Endodermal cell (in vitro differentiated cells): ENCODE results near the gene CUL5. TPM values are rescaled to one million over a fixed set of nuclear protein-coding genes. Genes with fewer than 3 reads are reported as not detected.
A peak's percentile ranks its signal among the peaks of the same experiment; 100 is the strongest.

Source experiments
- DNase-seq: peaks from one replicate; pipeline ENCODE4 v3.0.0-alpha.2; 2017
- H3K27ac ChIP-seq: 2 replicates; pipeline ENCODE4 v1.5.1; 2013; ENCODE audit warnings: mild to moderate bottlenecking, low read depth, low read length, moderate library complexity
- H3K27me3 ChIP-seq: 2 replicates; pipeline ENCODE4 v1.6.1; 2013; ENCODE audit warnings: mild to moderate bottlenecking, low read length, moderate library complexity; ENCODE audit not compliant: insufficient read depth, control insufficient read depth, poor library complexity, severe bottlenecking
- H3K36me3 ChIP-seq: 2 replicates; pipeline ENCODE4 v1.7.0; 2013; ENCODE audit warnings: mild to moderate bottlenecking, low read length, moderate library complexity; ENCODE audit not compliant: control insufficient read depth, insufficient read depth
- H3K4me1 ChIP-seq: one replicate; pipeline ENCODE4 v1.7.0; 2013; ENCODE audit warnings: low read length; ENCODE audit not compliant: control insufficient read depth, insufficient read depth
- H3K4me3 ChIP-seq: 2 replicates; pipeline ENCODE4 v1.5.1; 2013; ENCODE audit warnings: mild to moderate bottlenecking, low read length, moderate library complexity
- H3K9ac ChIP-seq: 2 replicates; pipeline ENCODE4 v1.6.1; 2013; ENCODE audit warnings: mild to moderate bottlenecking, low read length, moderate library complexity; ENCODE audit not compliant: poor library complexity, severe bottlenecking; ENCODE audit errors: extremely low read depth
- H3K9me3 ChIP-seq: 2 replicates; pipeline ENCODE4 v1.6.1; 2013; ENCODE audit warnings: mild to moderate bottlenecking, low read length, moderate library complexity; ENCODE audit not compliant: control insufficient read depth
- H3K27ac Mint-ChIP-seq: 2 replicates; pipeline ENCODE4 v1.8.0; 2020; ENCODE audit warnings: mixed read lengths
- H3K27me3 Mint-ChIP-seq: 2 replicates; pipeline ENCODE4 v1.8.0; 2021; ENCODE audit warnings: mild to moderate bottlenecking, mixed read lengths; ENCODE audit not compliant: insufficient read depth
- H3K36me3 Mint-ChIP-seq: 2 replicates; pipeline ENCODE4 v1.8.0; 2020; ENCODE audit warnings: low read depth, mixed read lengths
- H3K4me1 Mint-ChIP-seq: 2 replicates; pipeline ENCODE4 v1.8.0; 2020; ENCODE audit warnings: mixed read lengths
- H3K4me3 Mint-ChIP-seq: 2 replicates; pipeline ENCODE4 v1.8.0; 2020; ENCODE audit warnings: mild to moderate bottlenecking, moderate library complexity, mixed read lengths
- H3K9me3 Mint-ChIP-seq: 2 replicates; pipeline ENCODE4 v1.8.0; 2020; ENCODE audit warnings: mild to moderate bottlenecking, mixed read lengths
- WGBS, 2 experiments: methylation state at CpG; one replicate each; pipeline versions ENCODE4 v1.1.5 to v1.1.7; 2013; ENCODE audit warnings: missing lambda C conversion rate in 2 of 2, mixed read lengths in 1 of 2; ENCODE audit not compliant: insufficient coverage in 1 of 2, insufficient read length in 1 of 2; 5-methylcytosine and 5-hydroxymethylcytosine counted together
- total RNA-seq, 2 donors: library from RNA; stranded (reverse); fragmentation: NEBNext Ultra II Directional in 1 of 2; extraction: Animal tissue kit (Norgen Biotek cat#: 25700) in 1 of 2; gene quantifications; 2 replicates in 1 of 2; 3 replicates in 1 of 2; pipeline ENCODE4 v1.2.1, GENCODE V29; 2021
- TF ChIP-seq, protein P1 (sequence below): fragments of 200-600 bp; sonication (generic); conservative IDR thresholded peaks from 2 replicates; pipeline ENCODE4 v1.5.0; 2021; ENCODE audit warnings: antibody characterized with exemption, mild to moderate bottlenecking

The CUL5 gene
- total RNA-seq, 2 donors from 2014 or later = 33.8 to 40.0 TPM

DNA sequence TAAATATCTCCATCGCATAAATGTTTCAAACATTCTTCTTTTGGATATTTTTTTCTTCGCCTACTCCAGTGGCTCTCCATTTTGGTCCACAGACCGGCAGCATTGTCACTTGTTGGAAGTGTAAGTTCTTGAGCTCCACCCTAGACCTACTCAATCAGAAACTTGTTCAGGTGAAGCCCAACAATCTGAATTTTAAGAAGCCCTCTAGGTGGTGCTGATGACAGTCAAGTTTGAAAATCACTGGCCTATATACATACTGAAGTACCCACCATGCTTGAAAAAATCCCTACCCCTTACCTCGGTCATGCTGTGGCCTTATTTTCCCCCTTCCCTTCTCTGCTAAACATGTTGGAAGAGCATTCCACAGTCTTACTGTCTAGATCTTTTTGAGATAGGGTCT is 102.4 kb downstream of the CUL5 start:
- Mint-ChIP-seq H3K9me3 (no peaks in the 10 kb centered on the region), H3K4me3 (no peak overlapping the region), H3K36me3 (peaks cover under 1% of the 10 kb centered on the region), H3K27me3 (no peaks in the 10 kb centered on the region), H3K27ac (no peak overlapping the region), H3K4me1 (no peaks in the 10 kb centered on the region)
- Histone ChIP-seq H3K27me3 (no peaks in the 10 kb centered on the region), H3K9me3 (no peaks in the 10 kb centered on the region), H3K4me1 (no peaks in the 10 kb centered on the region), H3K9ac (no peak overlapping the region), H3K4me3 (no peak overlapping the region), H3K27ac (no peak overlapping the region), H3K36me3 (peaks cover 23% of the 10 kb centered on the region)
- TF ChIP-seq, protein P1, sequence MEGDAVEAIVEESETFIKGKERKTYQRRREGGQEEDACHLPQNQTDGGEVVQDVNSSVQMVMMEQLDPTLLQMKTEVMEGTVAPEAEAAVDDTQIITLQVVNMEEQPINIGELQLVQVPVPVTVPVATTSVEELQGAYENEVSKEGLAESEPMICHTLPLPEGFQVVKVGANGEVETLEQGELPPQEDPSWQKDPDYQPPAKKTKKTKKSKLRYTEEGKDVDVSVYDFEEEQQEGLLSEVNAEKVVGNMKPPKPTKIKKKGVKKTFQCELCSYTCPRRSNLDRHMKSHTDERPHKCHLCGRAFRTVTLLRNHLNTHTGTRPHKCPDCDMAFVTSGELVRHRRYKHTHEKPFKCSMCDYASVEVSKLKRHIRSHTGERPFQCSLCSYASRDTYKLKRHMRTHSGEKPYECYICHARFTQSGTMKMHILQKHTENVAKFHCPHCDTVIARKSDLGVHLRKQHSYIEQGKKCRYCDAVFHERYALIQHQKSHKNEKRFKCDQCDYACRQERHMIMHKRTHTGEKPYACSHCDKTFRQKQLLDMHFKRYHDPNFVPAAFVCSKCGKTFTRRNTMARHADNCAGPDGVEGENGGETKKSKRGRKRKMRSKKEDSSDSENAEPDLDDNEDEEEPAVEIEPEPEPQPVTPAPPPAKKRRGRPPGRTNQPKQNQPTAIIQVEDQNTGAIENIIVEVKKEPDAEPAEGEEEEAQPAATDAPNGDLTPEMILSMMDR = peak; percentile 27
- WGBS, 2 experiments = 92 to 93% methylated on average over 3 to 4 of the region's 4 CpGs
- no peak for DNase-seq

DNA sequence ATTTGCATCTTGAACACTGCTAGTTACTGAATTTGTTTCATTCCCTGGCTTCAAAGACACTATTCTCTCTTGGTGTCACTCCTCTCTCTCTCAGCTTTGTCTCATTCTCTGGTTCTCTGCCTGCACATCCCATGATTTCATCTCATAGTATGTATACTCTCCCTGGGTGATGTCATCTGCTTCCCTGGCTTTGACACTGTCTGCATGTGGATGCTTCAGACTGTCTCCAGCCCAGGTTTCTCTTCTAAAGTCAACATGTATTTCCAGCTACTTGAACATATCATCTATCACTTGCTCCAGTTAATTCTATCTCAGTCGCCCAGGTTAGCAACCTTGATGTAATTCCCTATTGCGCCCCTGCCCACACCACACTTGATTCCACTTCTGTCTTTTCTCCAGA is 103.4 kb downstream of the CUL5 start:
- Mint-ChIP-seq H3K9me3 (no peaks in the 10 kb centered on the region), H3K4me3 (no peak overlapping the region), H3K4me1 (no peaks in the 10 kb centered on the region), H3K27ac (no peak overlapping the region), H3K36me3 (no peaks in the 10 kb centered on the region), H3K27me3 (no peaks in the 10 kb centered on the region)
- Histone ChIP-seq H3K4me3 (no peak overlapping the region), H3K36me3 (peaks cover 16% of the 10 kb centered on the region), H3K27ac (no peak overlapping the region), H3K4me1 (no peaks in the 10 kb centered on the region), H3K9ac (no peak overlapping the region), H3K9me3 (no peaks in the 10 kb centered on the region), H3K27me3 (no peaks in the 10 kb centered on the region)
- WGBS, 2 experiments = 93 to 96% methylated on average over 2 of the region's 2 CpGs
- no peak for DNase-seq
- TF ChIP-seq, protein P1 = no peak

DNA sequence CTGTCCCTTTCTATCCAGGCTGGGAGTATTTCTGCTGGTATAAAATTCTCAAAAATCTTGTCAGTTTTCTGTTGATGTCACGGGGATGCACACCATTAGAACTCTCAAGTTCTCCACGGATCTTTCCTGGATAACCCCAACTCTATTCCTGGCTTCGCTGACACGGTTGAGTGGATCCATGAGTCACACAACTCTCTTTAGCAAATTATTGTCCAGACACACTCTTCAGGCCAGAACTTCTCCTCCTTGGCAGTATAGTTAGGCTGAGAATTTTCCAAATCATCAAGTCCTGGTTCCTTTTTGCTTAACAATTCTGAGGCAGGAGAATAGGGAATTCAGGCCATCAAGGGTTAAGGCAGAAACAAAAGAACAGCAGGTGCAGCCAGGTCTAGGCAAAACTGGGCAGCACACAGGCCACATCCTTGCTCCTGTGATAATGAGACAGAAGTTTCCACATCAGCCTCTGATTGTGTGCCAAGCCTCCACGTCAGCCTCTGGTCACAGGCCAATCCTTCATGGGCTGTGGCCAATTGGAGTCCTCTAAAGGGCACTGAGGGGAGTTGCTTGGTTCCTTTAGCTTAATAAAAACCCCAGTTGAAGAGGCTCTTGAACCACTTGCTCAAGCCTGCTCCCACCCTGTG is 106.9 kb downstream of the CUL5 start:
- Mint-ChIP-seq H3K27me3 (no peaks in the 10 kb centered on the region), H3K36me3 (no peaks in the 10 kb centered on the region), H3K4me3 (no peak overlapping the region), H3K4me1 (no peaks in the 10 kb centered on the region), H3K9me3 (no peaks in the 10 kb centered on the region), H3K27ac (no peak overlapping the region)
- H3K36me3 ChIP-seq = peaks cover 8% of the 10 kb centered on the region
- no peak overlapping the region for H3K4me3 ChIP-seq
- no peak overlapping the region for H3K9ac ChIP-seq
- H3K9me3 ChIP-seq = no peaks in the 10 kb centered on the region
- TF ChIP-seq, protein P1 = no peak
- 76 to 77% methylated on average over 5 of the region's 5 CpGs for WGBS, 2 experiments
- H3K4me1 ChIP-seq = no peaks in the 10 kb centered on the region
- DNase-seq = peak; percentile 55
- no peaks in the 10 kb centered on the region for H3K27me3 ChIP-seq
- no peak overlapping the region for H3K27ac ChIP-seq
